Measurements from ENCODE around the gene CCDC197. TPM values are rescaled to one million over a fixed set of nuclear protein-coding genes. Genes with fewer than 3 reads are reported as not detected.

CCDC197 gene
- total and polyA plus RNA-seq, 2 of the 4 experiments (the other 2 are of a cell fraction), result not detected

DNA sequence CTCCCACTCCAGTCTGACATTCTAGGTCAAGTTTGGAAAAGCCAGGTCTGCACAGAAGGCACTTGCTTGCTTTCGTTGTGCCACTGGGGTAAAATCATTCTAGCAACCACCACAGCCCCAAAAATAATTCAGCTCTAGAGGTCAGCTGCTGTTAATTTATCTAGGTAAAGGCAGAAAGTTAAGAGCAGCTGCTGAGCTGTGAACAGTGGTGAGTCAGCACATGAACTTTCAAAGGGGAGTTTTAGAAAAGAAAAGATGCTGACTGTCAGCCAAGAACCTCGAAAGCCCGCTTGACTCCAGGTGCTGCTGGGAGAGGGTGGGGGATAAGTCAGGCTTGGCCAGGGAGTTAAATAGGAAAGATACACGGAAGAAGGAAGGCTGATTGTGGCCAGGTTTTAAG, 12.7 kb downstream of the CCDC197 start:
- H2BK5ac ChIP-seq (ENCODE audit: low read depth, low read length, poor library complexity, severe bottlenecking), result no peak overlapping the region
- TF ChIP-seq MXI1 (IDR thresholded peaks at IDR 0.05; ENCODE audit: borderline replicate concordance, low read depth, low read length) (no peak), CHD1 (IDR thresholded peaks at IDR 0.05; ENCODE audit: low read depth, low read length) (no peak), NFE2L2 (IDR thresholded peaks at IDR 0.05; ENCODE audit: low read depth, low read length) (no peak), POLR2A (IDR thresholded peaks at IDR 0.05; ENCODE audit: low read depth, low read length) (no peak)
- no peak overlapping the region for H3K27ac ChIP-seq (ENCODE audit: insufficient read depth, low read length)
- H2BK120ac ChIP-seq (ENCODE audit: low read depth, low read length), result no peak overlapping the region
- no TSS peak for BruUV-seq (replicated peaks)
- no peak overlapping the region for H3K23ac ChIP-seq (ENCODE audit: low read depth, low read length)
- POLR2A ChIA-PET (ENCODE audit: unreplicated experiment), result no interaction called here
- no peak overlapping the region for H2BK15ac ChIP-seq (ENCODE audit: low read depth, low read length)
- H3K4me1 ChIP-seq (ENCODE audit: control insufficient read depth, insufficient read depth, low read length), result no peaks in the 10 kb centered on the region
- H3K4me3 ChIP-seq (ENCODE audit: insufficient read depth, low read depth, low read length), result no peak overlapping the region
- H4K5ac ChIP-seq (ENCODE audit: low read depth, low read length), result no peak overlapping the region
- no peak overlapping the region for H4K8ac ChIP-seq (ENCODE audit: low read depth in 2 of 2, low read length in 2 of 2)
- no peak overlapping the region for H2AK5ac ChIP-seq (ENCODE audit: low read depth, low read length)
- no peak overlapping the region for H3K14ac ChIP-seq (replicated peaks; ENCODE audit: low read depth, low read length)
- 65% methylated on average over 2 of the region's 4 CpGs; no CpG with 5 or more reads in 1 of the 2 experiments for WGBS, 2 experiments (ENCODE audit: extremely low coverage in 2 of 2, insufficient read length in 1 of 2)
- CTCF ChIA-PET, result interaction anchor here (0.6 to 1.4 kb wide), 2 partner anchors 63 to 70 kb away, joined by 4 to 6 read pairs; no protein-coding TSS in a partner anchor
- no peak overlapping the region for H3K9ac ChIP-seq (ENCODE audit: low read depth, low read length)
- dilution Hi-C loops (cut with HindIII; ENCODE audit: low sequenced_read_pairs, unreplicated experiment) (no loop called here), intact Hi-C loops (cut with micrococcal nuclease) (no loop called here), in situ Hi-C loops (cut with MboI; ENCODE audit: low sequenced_read_pairs) (no loop called here)
- no peak overlapping the region for H3K4ac ChIP-seq (ENCODE audit: low read depth, low read length)
- ATAC-seq (ENCODE audit: low read depth) (peak; percentile 63), DNase-seq (peak; percentile 63)
- no peak overlapping the region for H2AK9ac ChIP-seq (replicated peaks; ENCODE audit: low read depth, low read length, poor library complexity)
- H3K9me3 ChIP-seq (ENCODE audit: control insufficient read depth, insufficient read depth, low read length), result no peaks in the 10 kb centered on the region
- H3K36me3 ChIP-seq (ENCODE audit: control insufficient read depth, insufficient read depth, low read length), result no peaks in the 10 kb centered on the region
- H3K79me1 ChIP-seq (ENCODE audit: low read depth in 1 of 2, low read length in 2 of 2), result no peaks in the 10 kb centered on the region
- H2BK20ac ChIP-seq (ENCODE audit: low read depth, low read length), result no peak overlapping the region
- no peak overlapping the region for H3K18ac ChIP-seq (ENCODE audit: low read depth, low read length)
- no peak overlapping the region for H4K91ac ChIP-seq (ENCODE audit: insufficient read depth, low read depth, low read length)
- no peaks in the 10 kb centered on the region for H3K9me1 ChIP-seq (ENCODE audit: insufficient read depth, low read length)
- H3K27me3 ChIP-seq (ENCODE audit: control insufficient read depth, insufficient read depth, low read length), result peaks cover 32% of the 10 kb centered on the region; the same call in 1 of the 2 replicates
- H4K20me1 ChIP-seq (ENCODE audit: insufficient read depth, low read length), result no peaks in the 10 kb centered on the region
- no peak overlapping the region for H3K4me2 ChIP-seq (ENCODE audit: low read depth, low read length)
- no peak overlapping the region for H2AFZ ChIP-seq (replicated peaks; ENCODE audit: low read length, poor library complexity)
- no peak overlapping the region for H3K56ac ChIP-seq (ENCODE audit: extremely low read depth, insufficient read depth, low read length)

All from IMR-90 (cell line).